PC-3 (cell line): Measurements from ENCODE around the gene STX11. TPM values are rescaled to one million over a fixed set of nuclear protein-coding genes. Genes with fewer than 3 reads are reported as not detected.

Source experiments
- ATAC-seq: fragments of 200-7000 bp; cut with Tn5 transposase; 2 replicates; pipeline ENCODE4 v1.9.1; 2020; ENCODE audit warnings: mild to moderate bottlenecking, moderate library complexity
- BruUV-seq: library from RNA; stranded (reverse); fragments of 400-500 nt; replicated peaks from 2 replicates; lab custom pipeline; 2021; lab: Mats Ljungman, UMichigan
- CTCF ChIA-PET: fragments of 300-600 bp; sonication (Branson Sonifier 250); formaldehyde crosslinking; loops from one replicate; lab custom pipeline; 2022; ENCODE audit warnings: antibody characterized with exemption; lab: Charles Lee
- POLR2A ChIA-PET: fragments of 300-600 bp; sonication (Branson Sonifier 250); formaldehyde crosslinking; loops from one replicate; lab custom pipeline; 2022; ENCODE audit warnings: antibody characterized with exemption; ENCODE audit not compliant: unreplicated experiment; lab: Charles Lee
- DNase-seq: peaks from one replicate; pipeline ENCODE4 v3.0.0-alpha.2; 2015
- H2AFZ ChIP-seq: fragments of 300-600 bp; sonication (generic); 2 replicates; pipeline ENCODE4 v1.6.0; 2016; ENCODE audit warnings: antibody characterized with exemption, low read length
- H3F3A ChIP-seq: fragments of 300-600 bp; sonication (generic); one replicate; pipeline ENCODE4 v1.6.0; 2017; ENCODE audit warnings: antibody characterized with exemption, low read length, control low read depth, mild to moderate bottlenecking; ENCODE audit not compliant: unreplicated experiment
- H3K27ac ChIP-seq: fragments of 300-600 bp; sonication (generic); 2 replicates; pipeline ENCODE4 v1.5.1; 2016; ENCODE audit warnings: mild to moderate bottlenecking, low read length
- H3K27me3 ChIP-seq: fragments of 300-600 bp; sonication (generic); 2 replicates; pipeline ENCODE4 v1.6.1; 2016; ENCODE audit warnings: low read length, mixed read lengths
- H3K36me3 ChIP-seq: fragments of 300-600 bp; sonication (generic); 2 replicates; pipeline ENCODE4 v1.6.1; 2016; ENCODE audit warnings: low read depth, mixed run types, low read length, mixed read lengths
- H3K4me1 ChIP-seq: fragments of 300-600 bp; sonication (generic); 2 replicates; pipeline ENCODE4 v1.5.1; 2016; ENCODE audit warnings: low read length; ENCODE audit not compliant: insufficient read depth
- H3K4me2 ChIP-seq: fragments of 300-600 bp; sonication (generic); 2 replicates; pipeline ENCODE4 v1.6.0; 2016; ENCODE audit warnings: low read length
- H3K4me3 ChIP-seq: fragments of 300-600 bp; sonication (generic); 2 replicates; pipeline ENCODE4 v1.5.1; 2016; ENCODE audit warnings: mild to moderate bottlenecking, low read length, mixed read lengths
- H3K79me2 ChIP-seq: fragments of 300-600 bp; sonication (generic); 2 replicates; pipeline ENCODE4 v1.6.1; 2017; ENCODE audit warnings: low read length, mixed read lengths
- H3K9ac ChIP-seq: fragments of 300-600 bp; sonication (generic); 2 replicates; pipeline ENCODE4 v1.6.0; 2016; ENCODE audit warnings: mild to moderate bottlenecking, low read length
- H3K9me2 ChIP-seq: fragments of 300-600 bp; sonication (generic); replicated peaks from 2 replicates; pipeline ENCODE4 v1.6.1; 2016; ENCODE audit warnings: mixed run types, low read length, mixed read lengths
- H3K9me3 ChIP-seq: fragments of 300-600 bp; sonication (generic); 2 replicates; pipeline ENCODE4 v1.6.1; 2016; ENCODE audit warnings: low read length, mixed read lengths
- H4K20me1 ChIP-seq: fragments of 300-600 bp; sonication (generic); 2 replicates; pipeline ENCODE4 v1.6.1; 2016; ENCODE audit warnings: low read length, mixed read lengths
- EZH2 ChIP-seq: fragments of 300-600 bp; sonication (generic); IDR thresholded peaks from one replicate; pipeline ENCODE4 v1.6.1; 2017; ENCODE audit warnings: antibody characterized with exemption, mild to moderate bottlenecking, low read length; ENCODE audit not compliant: unreplicated experiment
- EZH2phosphoT487 ChIP-seq: fragments of 300-600 bp; sonication (generic); IDR thresholded peaks from 2 replicates; pipeline ENCODE4 v1.6.1; 2018; ENCODE audit warnings: mild to moderate bottlenecking, antibody characterized with exemption, low read length, borderline replicate concordance
- intact Hi-C: fragments of 100-400 bp; cut with micrococcal nuclease; formaldehyde crosslinking; loops from 2 replicates; pipeline ENCODE4 v1.9.0; 2023
- total RNA-seq: library from RNA; depleted of rRNA; stranded (reverse); fragments of >200 nt; gene quantifications from 2 replicates; pipeline ENCODE4 v1.2.3, GENCODE V29; 2014
- TF ChIP-seq, protein P1 (sequence below): fragments of 300-600 bp; sonication (generic); conservative IDR thresholded peaks from 2 replicates; pipeline ENCODE4 v1.5.1; 2017; ENCODE audit warnings: antibody characterized with exemption, low read depth, mild to moderate bottlenecking, low read length

The STX11 gene
- total RNA-seq, 1 experiment from 2014 or later: 1.5 TPM

DNA sequence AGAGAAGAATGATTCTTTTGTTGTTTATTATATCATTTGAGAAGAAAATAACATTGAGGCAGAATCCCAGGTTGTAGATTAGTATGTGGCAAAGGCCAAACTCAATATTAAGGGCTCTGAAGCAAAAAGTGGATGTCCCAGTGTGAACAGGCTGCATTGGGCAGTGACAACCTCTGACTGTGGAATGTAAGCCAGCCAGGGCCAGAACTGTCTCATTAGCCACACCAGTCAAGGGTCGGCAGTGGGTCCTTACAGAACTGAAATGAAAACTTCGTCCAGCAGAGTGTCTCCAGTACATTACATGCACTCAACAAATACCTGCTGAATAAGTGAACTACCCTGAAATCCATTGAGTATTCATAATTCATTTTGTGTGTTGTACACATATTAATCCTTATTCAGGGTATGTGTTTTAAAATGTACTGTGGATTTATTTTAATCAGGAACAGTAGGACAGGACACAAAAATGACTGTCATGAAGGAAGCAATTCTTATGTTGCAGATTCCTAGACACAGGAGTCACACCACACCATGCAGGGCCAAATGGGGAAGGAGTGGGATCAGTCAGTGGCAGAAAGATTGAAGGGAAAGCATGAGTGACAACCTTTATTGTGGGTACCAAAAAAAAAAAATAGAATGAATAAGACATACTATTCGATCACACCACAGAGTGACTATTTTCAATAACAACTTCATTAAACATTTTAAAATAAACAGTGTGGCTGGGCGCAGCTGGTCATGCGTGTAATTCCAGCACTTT lies 69.9 kb downstream of the STX11 start:
- H3K4me2 ChIP-seq: no peak overlapping the region
- no peaks in the 10 kb centered on the region for H3K36me3 ChIP-seq
- H3K79me2 ChIP-seq: no peaks in the 10 kb centered on the region
- ATAC-seq: no peak
- no peaks in the 10 kb centered on the region for H3F3A ChIP-seq
- no peaks in the 10 kb centered on the region for H3K9me2 ChIP-seq
- no peak overlapping the region for H3K27ac ChIP-seq
- peaks cover 13% of the 10 kb centered on the region for H3K4me1 ChIP-seq
- no peaks in the 10 kb centered on the region for H4K20me1 ChIP-seq
- no peak overlapping the region for H3K9ac ChIP-seq
- CTCF ChIA-PET: no interaction called here
- no peaks in the 10 kb centered on the region for H3K9me3 ChIP-seq
- no TSS peak for BruUV-seq
- TF ChIP-seq EZH2phosphoT487 (no peak), EZH2 (no peak)
- TF ChIP-seq, protein P1, sequence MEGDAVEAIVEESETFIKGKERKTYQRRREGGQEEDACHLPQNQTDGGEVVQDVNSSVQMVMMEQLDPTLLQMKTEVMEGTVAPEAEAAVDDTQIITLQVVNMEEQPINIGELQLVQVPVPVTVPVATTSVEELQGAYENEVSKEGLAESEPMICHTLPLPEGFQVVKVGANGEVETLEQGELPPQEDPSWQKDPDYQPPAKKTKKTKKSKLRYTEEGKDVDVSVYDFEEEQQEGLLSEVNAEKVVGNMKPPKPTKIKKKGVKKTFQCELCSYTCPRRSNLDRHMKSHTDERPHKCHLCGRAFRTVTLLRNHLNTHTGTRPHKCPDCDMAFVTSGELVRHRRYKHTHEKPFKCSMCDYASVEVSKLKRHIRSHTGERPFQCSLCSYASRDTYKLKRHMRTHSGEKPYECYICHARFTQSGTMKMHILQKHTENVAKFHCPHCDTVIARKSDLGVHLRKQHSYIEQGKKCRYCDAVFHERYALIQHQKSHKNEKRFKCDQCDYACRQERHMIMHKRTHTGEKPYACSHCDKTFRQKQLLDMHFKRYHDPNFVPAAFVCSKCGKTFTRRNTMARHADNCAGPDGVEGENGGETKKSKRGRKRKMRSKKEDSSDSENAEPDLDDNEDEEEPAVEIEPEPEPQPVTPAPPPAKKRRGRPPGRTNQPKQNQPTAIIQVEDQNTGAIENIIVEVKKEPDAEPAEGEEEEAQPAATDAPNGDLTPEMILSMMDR: no peak
- H2AFZ ChIP-seq: no peak overlapping the region
- intact Hi-C loops: no loop called here
- DNase-seq: no peak
- H3K4me3 ChIP-seq: no peak overlapping the region
- H3K27me3 ChIP-seq: no peaks in the 10 kb centered on the region
- POLR2A ChIA-PET: no interaction called here

DNA sequence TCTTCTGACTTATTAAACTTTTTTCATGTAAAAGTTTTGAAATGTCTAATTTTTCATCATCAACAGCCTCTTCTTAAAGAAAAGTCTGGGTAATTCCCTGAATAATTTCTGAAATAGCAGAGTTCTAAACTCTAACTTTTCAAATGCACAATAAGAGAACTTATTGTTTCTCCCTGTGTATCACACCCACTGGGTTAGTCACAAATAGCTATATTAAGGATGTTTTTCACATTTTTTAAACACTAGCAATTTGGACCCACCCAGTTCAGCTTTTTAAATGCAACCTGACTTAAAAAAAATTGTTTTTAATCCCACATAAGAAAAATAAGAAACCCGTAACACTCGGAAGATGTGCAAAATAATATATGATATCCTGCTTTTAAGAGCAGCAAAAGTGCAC lies 73.4 kb downstream of the STX11 start:
- no peak overlapping the region for H3K27ac ChIP-seq
- POLR2A ChIA-PET: no interaction called here
- H3K9ac ChIP-seq: no peak overlapping the region
- no TSS peak for BruUV-seq
- H3K27me3 ChIP-seq: no peaks in the 10 kb centered on the region
- H3F3A ChIP-seq: no peaks in the 10 kb centered on the region
- DNase-seq (no peak), ATAC-seq (no peak)
- intact Hi-C loops: no loop called here
- no peaks in the 10 kb centered on the region for H3K79me2 ChIP-seq
- CTCF ChIA-PET: no interaction called here
- TF ChIP-seq EZH2phosphoT487 (no peak), EZH2 (no peak)
- TF ChIP-seq, protein P1: no peak
- H3K9me3 ChIP-seq: no peaks in the 10 kb centered on the region
- no peak overlapping the region for H2AFZ ChIP-seq
- H3K4me2 ChIP-seq: no peak overlapping the region
- H3K36me3 ChIP-seq: no peaks in the 10 kb centered on the region
- H3K9me2 ChIP-seq: no peaks in the 10 kb centered on the region
- no peak overlapping the region for H3K4me3 ChIP-seq
- H3K4me1 ChIP-seq: no peaks in the 10 kb centered on the region
- H4K20me1 ChIP-seq: no peaks in the 10 kb centered on the region

DNA sequence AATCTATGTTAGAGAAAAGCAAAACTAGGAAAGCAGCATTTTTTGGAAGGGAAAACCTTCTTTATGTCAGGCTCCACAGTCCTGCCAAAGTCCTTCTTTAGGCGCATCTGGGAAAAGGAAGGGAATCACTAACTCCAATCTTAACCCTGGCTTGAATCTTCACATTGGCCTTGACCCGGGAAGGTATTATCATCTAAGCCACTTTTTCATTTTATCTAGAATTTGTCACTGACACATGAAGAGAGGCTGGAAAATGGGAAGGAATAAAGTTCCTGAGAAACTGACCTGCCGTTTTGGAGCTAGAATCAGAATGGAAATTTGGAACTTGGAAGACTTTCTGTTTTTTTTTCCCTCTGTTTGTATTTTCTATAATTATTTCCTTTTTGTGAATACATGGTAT lies 81.4 kb downstream of the STX11 start:
- H4K20me1 ChIP-seq: no peaks in the 10 kb centered on the region
- no peak overlapping the region for H3K9ac ChIP-seq
- no peak for DNase-seq
- H3K79me2 ChIP-seq: no peaks in the 10 kb centered on the region
- no peaks in the 10 kb centered on the region for H3K9me2 ChIP-seq
- H3K9me3 ChIP-seq: no peaks in the 10 kb centered on the region
- no peak overlapping the region for H2AFZ ChIP-seq
- intact Hi-C loops: no loop called here
- no peak overlapping the region for H3K4me3 ChIP-seq
- ChIA-PET POLR2A (no interaction called here), CTCF (interaction anchor here (0.7 kb wide), 1 partner anchor 84 kb away, joined by 4 read pairs; no protein-coding TSS in a partner anchor)
- H3F3A ChIP-seq: no peaks in the 10 kb centered on the region
- ATAC-seq: no peak
- no peak overlapping the region for H3K27ac ChIP-seq
- no peaks in the 10 kb centered on the region for H3K4me1 ChIP-seq
- no peaks in the 10 kb centered on the region for H3K36me3 ChIP-seq
- no TSS peak for BruUV-seq
- no peak overlapping the region for H3K4me2 ChIP-seq
- no peaks in the 10 kb centered on the region for H3K27me3 ChIP-seq
- TF ChIP-seq EZH2phosphoT487 (no peak), EZH2 (no peak)
- TF ChIP-seq, protein P1: no peak
